Keratinocyte (primary cell): ENCODE results near the gene GLT8D1. TPM values are rescaled to one million over a fixed set of nuclear protein-coding genes. Genes with fewer than 3 reads are reported as not detected.

Source experiments
- DNase-seq: peaks from one replicate; pipeline ENCODE4 v3.0.0-alpha.2; 2011; ENCODE audit warnings: low read depth, missing footprints, low spot score
- FAIRE-seq: peaks from 2 replicates; lab custom pipeline; 2011; peaks lifted over from hg19 to GRCh38; lab: Jason Lieb, UNC
- H2AFZ ChIP-seq: 2 replicates; pipeline ENCODE4 v1.6.0; 2012; ENCODE audit warnings: low read length, control low read depth, inconsistent platforms; ENCODE audit not compliant: control insufficient read depth
- H3K27ac ChIP-seq: 2 replicates; pipeline ENCODE4 v1.5.1; 2011; ENCODE audit warnings: low read length; ENCODE audit not compliant: control insufficient read depth, insufficient read depth
- H3K27me3 ChIP-seq: 3 replicates; pipeline ENCODE4 v1.6.0; 2011; ENCODE audit warnings: low read length; ENCODE audit not compliant: control insufficient read depth, insufficient read depth; ENCODE audit errors: extremely low read depth
- H3K36me3 ChIP-seq, 2 experiments: 2 replicates in 1 of 2; 3 replicates in 1 of 2; pipeline ENCODE4 v1.5.1; 2011; ENCODE audit warnings: low read length in 2 of 2, mild to moderate bottlenecking in 1 of 2; ENCODE audit not compliant: control insufficient read depth in 2 of 2, insufficient read depth in 2 of 2; ENCODE audit errors: extremely low read depth in 1 of 2
- H3K4me1 ChIP-seq: 3 replicates; pipeline ENCODE4 v1.5.1; 2011; ENCODE audit warnings: low read length; ENCODE audit not compliant: control insufficient read depth, insufficient read depth; ENCODE audit errors: extremely low read depth
- H3K4me2 ChIP-seq: 3 replicates; pipeline ENCODE4 v1.6.0; 2011; ENCODE audit warnings: low read depth, low read length; ENCODE audit not compliant: control insufficient read depth, insufficient read depth; ENCODE audit errors: extremely low read depth
- H3K4me3 ChIP-seq, 3 experiments: fragments of 200-600 bp in 1 of 3; sonication (generic) in 1 of 3; 2 replicates in 2 of 3; 3 replicates in 1 of 3; pipeline ENCODE4 v1.5.1; 2011 to 2016; ENCODE audit warnings: low read length in 3 of 3, mild to moderate bottlenecking in 3 of 3, control low read depth in 2 of 3, inconsistent platforms in 1 of 3, low read depth in 1 of 3, mixed read lengths in 1 of 3, mixed run types in 1 of 3, moderate library complexity in 1 of 3; ENCODE audit not compliant: control insufficient read depth in 2 of 3, insufficient read depth in 2 of 3; ENCODE audit errors: extremely low read depth in 1 of 3
- H3K79me2 ChIP-seq: 2 replicates; pipeline ENCODE4 v1.6.0; 2012; ENCODE audit warnings: low read length; ENCODE audit not compliant: control insufficient read depth, insufficient read depth
- H3K9ac ChIP-seq: 3 replicates; pipeline ENCODE4 v1.6.0; 2011; ENCODE audit warnings: low read length; ENCODE audit not compliant: control insufficient read depth, insufficient read depth; ENCODE audit errors: extremely low read depth
- H3K9me1 ChIP-seq: 3 replicates; pipeline ENCODE4 v1.6.0; 2011; ENCODE audit warnings: low read length; ENCODE audit not compliant: control insufficient read depth, insufficient read depth; ENCODE audit errors: extremely low read depth
- H3K9me3 ChIP-seq: 2 replicates; pipeline ENCODE4 v1.5.1; 2012; ENCODE audit warnings: low read depth, low read length; ENCODE audit not compliant: control insufficient read depth
- H4K20me1 ChIP-seq: 3 replicates; pipeline ENCODE4 v1.6.0; 2011; ENCODE audit warnings: low read length; ENCODE audit not compliant: control insufficient read depth, insufficient read depth; ENCODE audit errors: extremely low read depth
- CTCF ChIP-seq, 3 experiments: IDR thresholded peaks in 1 of 3; conservative IDR thresholded peaks in 1 of 3; optimal IDR thresholded peaks in 1 of 3; 2 replicates in 2 of 3; 3 replicates in 1 of 3; pipeline versions ENCODE3 to v1.5.1; 2011; ENCODE audit warnings: low read length in 3 of 3, mild to moderate bottlenecking in 3 of 3, moderate library complexity in 2 of 3, control low read depth in 1 of 3, inconsistent platforms in 1 of 3; ENCODE audit not compliant: insufficient read depth in 2 of 3; ENCODE audit errors: extremely low read depth in 1 of 3
- EZH2 ChIP-seq: IDR thresholded peaks from one replicate; pipeline ENCODE4 v1.6.1; 2012; ENCODE audit warnings: inconsistent platforms, mild to moderate bottlenecking, low read length, moderate library complexity
- dilution Hi-C: fragments of 300-500 bp; cut with MboI; formaldehyde crosslinking; loops from one replicate; pipeline ENCODE4 v1.7.0; 2020; ENCODE audit warnings: low sequenced_read_pairs; ENCODE audit not compliant: extremely low pct_ligation_motif_present
- polyA plus RNA-seq, 5 experiments: library from polyadenylated mRNA; depleted of rRNA in 3 of 5; stranded (reverse) in 3 of 5; stranded (forward) in 1 of 5; unstranded in 1 of 5; fragments of >200 nt; gene quantifications; 1 replicate in 1 of 5; 2 replicates in 3 of 5; 3 replicates in 1 of 5; pipeline versions ENCODE4 v1.2.1 to v1.2.3, GENCODE V29; 2011 to 2012; ENCODE audit warnings: missing spikeins in 2 of 5, low read depth in 1 of 5, low replicate concordance in 1 of 5

GLT8D1 gene
- polyA plus RNA-seq, 1 donor (not counting 4 experiments of a cell fraction or from before 2014, with no cell fraction given) = 66.4 TPM

- FAIRE-seq = no peak
- Histone ChIP-seq H3K4me1 (peaks cover 17% of the 10 kb centered on the region), H3K27ac (no peak overlapping the region), H3K9ac (no peak overlapping the region), H3K27me3 (no peaks in the 10 kb centered on the region), H3K9me3 (no peaks in the 10 kb centered on the region), H3K4me2 (no peak overlapping the region), H3K36me3 (peaks cover 42 to 62% of the 10 kb centered on the region in 2 experiments), H4K20me1 (peaks cover 2% of the 10 kb centered on the region), H2AFZ (no peak overlapping the region), H3K4me3 (no peak overlapping the region), H3K9me1 (no peaks in the 10 kb centered on the region), H3K79me2 (peaks cover 61% of the 10 kb centered on the region)
- dilution Hi-C loops = no loop called here
- DNase-seq = no peak
- TF ChIP-seq EZH2 (no peak), CTCF (optimal IDR thresholded peaks at IDR 0.05 in 1 of 3, IDR thresholded peaks at IDR 0.05 in 1 of 3, conservative IDR thresholded peaks at IDR 0.05 in 1 of 3; ENCODE audit: extremely low read depth in 1 of 3, insufficient read depth in 2 of 3, low read length in 3 of 3) (no peak)
Observed at GRCh38 chr3:52689151-52689550, 16.4 kb downstream of the GLT8D1 start.

GRCh38 chr3:52688266-52688665 lies 17.3 kb downstream of the GLT8D1 start:
- H4K20me1 ChIP-seq = peaks cover 2% of the 10 kb centered on the region
- dilution Hi-C loops = no loop called here
- FAIRE-seq (no peak), DNase-seq (no peak)
- no peak overlapping the region for H3K4me2 ChIP-seq
- no peaks in the 10 kb centered on the region for H3K27me3 ChIP-seq
- H2AFZ ChIP-seq = no peak overlapping the region
- TF ChIP-seq CTCF (optimal IDR thresholded peaks at IDR 0.05 in 1 of 3, IDR thresholded peaks at IDR 0.05 in 1 of 3, conservative IDR thresholded peaks at IDR 0.05 in 1 of 3; ENCODE audit: extremely low read depth in 1 of 3, insufficient read depth in 2 of 3, low read length in 3 of 3) (no peak), EZH2 (no peak)
- H3K36me3 ChIP-seq = peaks cover 36 to 55% of the 10 kb centered on the region in 2 experiments
- no peaks in the 10 kb centered on the region for H3K9me3 ChIP-seq
- H3K4me1 ChIP-seq = peaks cover 17% of the 10 kb centered on the region
- H3K4me3 ChIP-seq = no peak overlapping the region
- H3K27ac ChIP-seq = peak overlapping the region; percentile 10
- H3K79me2 ChIP-seq = peaks cover 70% of the 10 kb centered on the region
- H3K9ac ChIP-seq = no peak overlapping the region
- no peaks in the 10 kb centered on the region for H3K9me1 ChIP-seq
